Dedifferentiated amniotic fluid mesenchymal stem cell (primary cell): ENCODE results near the gene MSL3B.

Experiments
- DNase-seq: peaks from one replicate; pipeline ENCODE4 v3.0.0-alpha.2; 2016; ENCODE audit errors: extremely low spot score

MSL3B gene

DNA sequence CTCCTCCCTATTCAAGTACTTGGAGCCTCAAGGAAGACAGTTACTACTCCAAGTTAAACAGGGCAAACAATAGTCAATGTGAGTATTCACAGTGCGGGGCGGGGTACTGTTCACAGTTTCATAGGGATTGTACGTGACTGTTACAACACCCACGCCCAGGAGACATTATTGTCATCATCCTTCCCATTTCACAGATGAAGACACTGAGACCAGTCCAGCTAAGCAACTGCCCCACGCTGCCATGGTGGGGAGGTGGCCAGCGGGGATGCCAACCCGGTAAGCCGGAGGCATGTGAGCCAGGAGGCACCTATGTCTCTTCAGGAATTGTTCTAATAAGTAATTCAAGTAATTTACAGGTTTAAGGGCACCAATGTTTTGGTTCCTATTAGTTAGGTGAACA is 14.8 kb downstream of the MSL3B start:
- no peak for DNase-seq

DNA sequence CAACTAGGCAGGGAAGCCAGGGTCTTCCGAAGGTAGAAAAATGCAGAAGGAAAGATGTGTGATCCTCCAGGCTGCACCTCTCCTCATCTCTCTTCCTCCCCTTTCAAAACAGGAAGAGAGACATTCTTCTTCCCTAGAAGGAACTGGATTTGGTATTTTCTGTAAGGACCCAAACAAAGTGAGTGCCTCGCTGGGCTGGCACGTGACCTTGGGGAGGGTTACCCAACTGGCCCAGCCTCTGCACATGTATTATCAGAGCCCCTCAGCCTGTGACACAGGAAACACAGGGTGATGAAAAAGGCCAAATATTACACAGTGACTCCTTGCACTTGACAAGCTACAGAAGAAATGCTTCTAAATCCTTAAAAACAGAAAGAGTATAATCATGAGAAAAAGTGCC is 16.1 kb downstream of the MSL3B start:
- DNase-seq: no peak

GRCh38 chr2:233851169-233851568 is 17.0 kb downstream of the MSL3B start:
- no peak for DNase-seq

DNA sequence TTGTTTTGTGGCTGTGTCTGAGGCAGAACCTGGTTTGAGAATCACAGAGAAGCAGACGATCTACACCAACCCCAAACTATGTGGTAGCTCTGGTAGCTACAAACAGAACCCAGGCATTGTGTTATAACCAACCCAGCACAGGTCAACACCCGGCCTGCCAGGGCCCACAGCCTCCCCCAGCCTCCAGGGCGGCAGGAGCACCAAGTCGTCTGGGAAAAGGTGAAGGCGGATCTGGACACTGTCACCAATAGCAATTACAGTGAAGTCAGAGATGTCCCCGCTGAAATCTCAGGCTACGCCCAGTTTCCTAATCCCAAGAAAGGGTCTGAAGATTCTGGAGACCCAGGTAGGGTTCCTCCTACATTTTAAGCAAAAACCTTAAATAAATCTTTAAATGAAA is 17.4 kb downstream of the MSL3B start:
- no peak for DNase-seq

DNA sequence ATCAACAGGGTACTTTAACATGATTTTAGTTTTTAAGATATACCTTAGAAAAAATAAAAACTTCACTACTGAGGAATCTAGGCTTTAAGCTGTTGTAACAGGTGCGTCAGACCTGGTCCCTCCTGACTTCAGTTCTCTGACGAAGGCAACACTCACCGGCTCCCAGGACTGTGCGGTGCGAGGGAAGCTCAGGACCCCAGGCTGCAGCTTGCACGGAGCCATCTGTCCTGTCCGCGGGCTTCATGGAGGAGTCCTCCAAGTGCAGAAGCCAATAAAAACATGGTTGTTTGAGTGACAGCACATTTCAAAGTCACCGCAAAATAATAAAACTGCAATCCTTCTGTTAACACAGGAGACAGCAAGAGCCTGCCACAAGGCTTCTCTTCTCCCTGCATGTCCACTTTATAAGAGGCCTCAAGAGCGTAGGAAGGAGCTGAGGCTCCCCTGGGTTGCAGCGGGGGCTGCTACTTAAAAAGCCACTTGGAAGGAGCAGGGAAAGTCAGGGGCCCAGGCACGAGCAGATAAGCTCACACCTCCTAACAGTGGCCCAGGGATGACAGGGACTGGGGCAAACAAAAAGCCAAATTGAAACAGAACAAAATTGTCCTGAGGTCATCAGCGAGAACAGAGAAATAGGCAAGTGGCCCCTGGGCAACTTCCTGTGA is 18.4 kb downstream of the MSL3B start:
- no peak for DNase-seq

DNA sequence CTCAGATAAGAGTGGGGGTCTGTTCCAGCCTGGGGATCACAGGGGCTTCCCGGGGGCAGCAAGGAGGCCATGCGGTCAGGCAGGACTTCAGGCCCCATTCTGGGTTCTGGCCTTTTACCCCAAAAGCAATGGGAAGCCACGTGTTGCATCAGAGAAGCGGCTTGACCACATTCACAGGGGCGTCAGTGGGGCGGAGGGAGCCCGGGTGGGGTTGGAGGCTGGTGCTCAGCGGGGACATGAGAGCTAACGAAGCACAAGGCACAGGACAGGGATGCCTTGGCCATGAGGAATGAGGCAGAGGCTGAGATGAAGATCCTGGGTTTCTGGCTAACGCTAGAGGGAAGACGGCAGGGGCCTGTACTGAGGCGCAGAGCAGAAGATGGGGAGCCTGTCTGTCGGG is 19.9 kb downstream of the MSL3B start:
- DNase-seq: no peak

DNA sequence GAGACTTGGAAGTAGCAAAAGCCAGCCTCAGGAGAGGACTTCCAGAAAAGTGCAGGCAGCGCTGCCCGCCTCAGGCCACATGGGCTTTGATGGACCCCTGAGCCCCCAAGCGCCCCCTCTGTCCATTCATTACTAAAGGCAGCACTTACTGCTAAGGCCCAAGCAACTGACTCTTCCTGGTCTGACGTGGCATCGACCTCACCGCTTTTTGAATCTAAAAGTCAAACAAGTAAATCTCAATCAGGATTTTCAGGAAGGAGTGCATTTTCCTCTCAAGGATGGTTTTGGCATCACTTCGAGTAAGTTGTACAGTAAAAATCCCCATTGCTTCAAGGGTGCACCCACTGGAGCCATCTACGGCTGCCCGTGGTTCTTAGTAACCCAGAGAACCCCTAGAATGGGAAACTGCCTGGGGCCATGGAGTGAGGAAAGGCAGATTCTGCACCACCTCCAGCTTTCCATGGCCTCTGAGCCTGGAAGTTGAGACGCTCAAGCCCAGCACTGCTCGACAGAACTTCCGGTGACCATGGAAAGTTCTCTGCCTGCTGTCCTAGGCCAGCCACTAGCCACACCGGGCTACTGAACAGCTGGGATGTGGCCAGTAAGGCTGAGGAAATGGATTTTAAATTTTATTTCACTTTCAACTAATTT is 20.8 kb downstream of the MSL3B start:
- no peak for DNase-seq

- DNase-seq: no peak
These were observed 21.6 kb downstream of the MSL3B start for GRCh38 chr2:233846387-233847247.

GRCh38 chr2:233845301-233846060 is 22.7 kb downstream of the MSL3B start:
- DNase-seq: no peak

- DNase-seq: no peak
These were observed 23.4 kb downstream of the MSL3B start for GRCh38 chr2:233844836-233845235.

DNA sequence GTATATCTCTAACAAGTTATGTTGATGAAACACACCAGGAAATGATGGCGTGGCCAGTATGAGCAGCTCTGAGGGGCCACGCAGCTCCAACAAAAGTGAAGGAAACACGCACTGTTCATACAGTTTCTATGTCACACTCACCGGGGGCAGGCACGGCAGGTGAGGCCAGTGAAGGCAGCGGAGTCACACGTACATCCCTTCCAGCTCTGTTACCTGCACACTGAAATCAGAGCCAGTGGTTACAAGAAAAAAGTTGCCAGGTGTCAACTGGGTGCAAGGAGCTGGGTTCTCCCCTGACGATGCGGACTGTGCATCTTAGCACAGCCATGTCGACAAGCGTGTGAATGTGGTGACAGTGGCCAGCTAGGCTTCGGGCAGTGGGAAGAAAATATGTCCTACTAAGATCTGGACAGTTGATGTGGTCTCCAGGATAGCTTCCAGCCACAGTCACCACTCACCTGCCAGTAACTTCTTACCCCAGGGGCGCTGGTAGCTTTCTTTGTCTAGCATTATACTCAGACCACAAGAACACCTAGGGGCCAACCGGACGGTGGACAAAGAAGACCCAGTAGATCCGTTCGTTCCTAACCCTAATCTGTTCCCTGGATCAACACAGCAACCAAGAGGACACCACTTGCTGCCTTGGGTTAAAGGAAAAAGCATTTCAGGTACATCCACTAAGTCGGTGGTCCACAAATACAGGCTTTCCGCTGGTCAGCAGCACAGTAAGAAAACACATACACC is 23.9 kb downstream of the MSL3B start:
- DNase-seq: no peak

DNA sequence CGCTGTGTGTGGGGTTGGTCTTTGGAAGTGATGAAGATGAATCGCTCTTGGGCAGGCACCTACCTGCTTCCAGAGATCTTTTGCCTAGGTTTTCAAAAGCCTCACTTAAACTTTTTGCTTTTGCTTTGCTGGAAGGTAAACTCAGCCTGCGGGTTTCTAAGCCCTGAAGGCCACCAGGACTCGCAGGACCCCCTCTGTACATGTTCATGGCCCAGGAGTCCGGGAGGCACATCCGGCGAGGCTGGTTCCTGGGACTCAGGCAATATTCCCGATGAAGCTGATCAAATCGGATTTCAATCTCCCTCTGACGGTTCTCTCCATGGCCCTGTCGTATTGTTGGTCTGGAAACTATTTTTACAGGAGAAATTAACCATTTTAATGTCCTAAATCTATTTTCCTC is 27.0 kb downstream of the MSL3B start:
- DNase-seq: no peak

DNA sequence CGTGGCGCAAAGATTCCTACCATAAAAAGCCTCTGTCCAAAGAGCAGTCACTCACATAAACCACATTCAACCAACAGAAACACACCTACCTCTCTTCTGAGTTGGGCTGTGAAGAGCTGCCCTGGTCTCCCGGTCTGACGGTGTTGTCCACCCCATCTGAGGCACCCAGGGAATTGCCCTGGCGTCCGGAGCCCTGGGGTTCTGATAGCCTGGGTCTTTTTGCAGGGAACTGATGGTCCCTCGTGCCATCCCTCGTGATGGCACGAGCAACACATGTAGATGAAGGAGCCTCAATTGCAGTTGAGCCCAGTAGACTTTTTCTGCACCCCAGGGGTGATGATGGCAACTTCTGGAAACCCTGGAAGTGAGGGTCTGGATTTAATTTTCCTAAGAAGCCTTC is 27.7 kb downstream of the MSL3B start:
- no peak for DNase-seq

GRCh38 chr2:233839447-233839820 is 28.8 kb downstream of the MSL3B start:
- DNase-seq: no peak

DNA sequence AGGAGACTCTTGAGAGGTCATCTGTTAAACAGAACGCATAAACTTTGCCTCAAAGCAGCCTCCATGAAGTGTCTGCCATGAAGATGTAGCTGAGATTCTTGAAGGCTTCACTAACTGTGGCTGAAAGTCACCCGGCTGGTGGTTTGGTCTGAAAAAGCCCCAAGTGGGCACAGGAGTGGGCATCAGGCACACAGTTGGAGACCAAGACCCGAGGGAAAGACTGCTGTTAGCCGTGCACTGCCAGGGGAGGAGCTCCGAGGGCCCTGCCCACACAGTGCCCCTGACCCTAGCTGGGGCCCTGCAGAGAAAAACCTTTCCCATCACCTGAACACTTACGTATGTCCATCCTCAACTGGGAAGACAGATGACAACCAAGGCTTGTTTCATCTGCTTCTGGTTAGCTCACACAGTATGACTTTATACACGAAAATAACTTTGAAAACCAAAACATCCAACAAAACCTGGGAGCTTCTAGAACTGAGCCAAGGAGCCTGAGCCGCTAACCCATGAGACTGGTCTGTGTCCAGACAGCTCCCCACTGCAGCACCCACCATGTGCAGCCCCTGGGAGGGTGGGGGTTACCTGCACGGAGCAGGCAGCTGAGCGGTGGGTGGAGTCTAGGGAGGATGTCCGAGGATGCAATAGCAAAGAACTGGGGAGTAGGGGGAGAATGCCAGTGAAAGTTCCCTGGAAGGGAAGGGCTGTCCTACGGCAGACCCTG is 29.3 kb downstream of the MSL3B start:
- no peak for DNase-seq

- DNase-seq: no peak
These were observed 29.9 kb downstream of the MSL3B start for GRCh38 chr2:233838251-233838650.

DNA sequence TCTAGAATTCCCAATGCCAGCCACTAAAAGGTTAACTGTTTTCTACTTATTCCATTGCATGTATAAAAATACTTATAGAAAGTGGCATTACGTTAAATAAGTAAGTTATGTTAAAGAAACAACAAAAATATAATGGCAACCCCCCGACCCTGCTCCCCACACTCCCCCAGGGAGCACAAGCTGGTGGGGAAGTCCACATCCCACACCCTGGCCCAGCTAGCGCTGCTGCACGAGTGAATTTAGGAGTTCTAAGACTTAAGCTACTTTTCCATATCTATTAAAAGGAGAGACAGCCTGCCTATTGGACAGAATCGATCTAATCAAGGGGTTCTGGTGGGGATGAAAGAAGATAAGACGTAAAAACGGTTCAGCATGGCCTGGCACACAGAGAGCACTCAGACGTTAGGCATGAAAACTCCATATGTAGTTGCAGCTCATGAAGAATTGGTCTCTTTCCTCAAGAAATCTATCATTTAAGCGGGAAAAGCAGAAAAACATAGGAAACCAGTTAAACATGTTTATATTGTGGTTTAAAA is 30.4 kb downstream of the MSL3B start:
- DNase-seq: no peak

DNA sequence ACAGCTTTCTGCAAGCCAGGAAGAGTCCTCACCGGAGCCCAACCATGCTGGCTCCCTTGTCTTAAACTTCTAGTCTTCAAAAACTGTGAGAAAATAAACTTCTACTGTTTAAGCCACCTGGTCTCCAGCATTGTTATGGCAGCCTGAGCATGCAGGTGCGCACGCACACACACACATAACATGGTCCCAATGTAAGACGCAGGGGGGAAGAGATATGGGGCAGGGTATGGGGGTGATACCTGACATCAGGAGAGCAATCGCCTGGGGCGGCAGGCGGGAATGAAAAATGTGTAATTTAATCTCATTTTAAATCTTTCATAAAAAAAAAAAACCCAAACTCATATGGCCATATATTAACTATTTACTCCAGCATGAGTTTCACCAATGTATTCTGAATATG is 31.8 kb downstream of the MSL3B start:
- no peak for DNase-seq

DNA sequence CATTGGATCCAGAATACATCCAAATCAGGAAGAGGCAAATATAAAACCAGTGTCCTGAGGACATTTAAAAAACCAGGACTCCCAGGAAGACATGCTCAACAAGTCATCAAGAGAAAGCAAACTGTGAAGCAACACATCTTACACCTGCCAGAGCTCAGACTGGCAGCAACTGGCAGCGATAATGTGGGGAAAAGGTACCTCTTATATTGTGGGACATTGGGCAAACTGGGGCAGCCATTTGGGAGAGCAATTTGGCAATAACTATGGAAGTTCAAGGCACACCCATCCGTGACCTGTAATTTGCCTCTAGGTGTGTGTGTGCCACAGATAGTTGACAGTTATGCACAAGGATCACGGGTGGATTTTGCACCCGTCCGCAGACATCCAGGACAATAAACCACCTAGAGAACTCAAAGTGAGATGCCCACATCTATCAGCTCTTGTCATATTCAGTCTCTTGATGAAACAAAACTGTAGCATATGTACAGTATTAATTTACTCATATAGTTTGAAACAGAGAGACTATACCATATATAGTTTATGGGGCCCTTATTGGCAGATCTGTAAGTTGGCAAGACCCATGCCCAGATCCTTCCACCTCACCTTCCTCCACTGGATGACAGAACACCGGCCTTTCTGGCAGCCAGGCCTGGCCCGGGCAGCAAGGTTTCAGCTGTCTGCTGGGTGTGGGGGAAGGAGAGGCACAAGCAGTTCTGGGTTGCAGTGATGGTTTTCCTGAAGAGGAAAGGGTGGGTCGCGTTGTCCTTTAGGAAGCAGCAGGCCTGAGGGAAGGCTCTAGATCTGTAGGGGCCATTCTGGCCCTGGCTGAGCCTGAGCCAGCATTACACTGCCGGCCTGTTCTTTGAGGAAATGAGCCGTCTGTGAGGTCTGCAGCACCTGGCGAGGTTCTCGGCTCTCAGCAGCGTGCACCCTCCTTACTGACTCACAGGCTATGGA is 32.7 kb downstream of the MSL3B start:
- no peak for DNase-seq
